HG03457 (cell line): ENCODE results near the gene FALEC.
A peak's percentile ranks its signal among the peaks of the same experiment; 100 is the strongest.

Source experiments
- ATAC-seq: cut with Tn5 transposase; IDR thresholded peaks from one replicate; pipeline ENCODE4 v1.9.1; 2021; ENCODE audit warnings: moderate number of reproducible peaks; ENCODE audit not compliant: unreplicated experiment

The FALEC gene

DNA sequence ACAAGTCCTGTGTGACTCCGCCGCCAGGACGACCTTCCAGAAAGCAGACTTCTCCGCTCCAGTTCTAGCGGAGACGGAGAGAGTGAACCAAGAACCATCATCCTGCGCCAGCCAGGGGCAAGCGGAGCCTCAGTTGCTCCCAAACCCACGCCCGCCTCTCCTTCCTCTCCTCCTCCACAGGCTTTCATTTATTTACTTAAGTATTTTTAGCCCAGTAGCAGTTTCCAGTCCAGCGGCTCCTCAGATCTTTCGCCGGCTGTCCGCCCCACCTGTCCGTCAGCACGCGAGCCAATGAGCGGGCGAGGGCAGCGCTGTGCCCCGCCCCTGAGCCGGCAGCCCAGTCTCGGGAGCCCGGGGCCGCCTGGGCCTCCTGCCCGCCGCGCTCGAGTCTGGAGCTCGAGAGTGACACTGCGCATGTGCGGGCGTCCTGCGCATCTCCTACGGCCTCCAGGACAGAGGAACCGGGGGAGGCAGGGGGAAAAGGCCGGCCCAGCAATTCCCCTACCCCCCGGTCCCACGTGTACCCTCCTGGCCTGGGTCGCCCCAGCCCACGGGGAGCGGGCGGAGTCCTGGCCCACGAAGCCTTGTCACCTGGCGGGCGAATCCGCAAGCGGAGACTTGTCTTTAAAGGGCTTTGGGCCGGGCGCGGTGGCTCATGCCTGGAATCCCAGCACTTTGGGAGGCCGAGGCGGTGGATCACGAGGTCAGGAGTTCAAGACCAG is at the start of gene FALEC:
Gene FALEC, plus strand, starts transcription at position 425 of the 722 bp plus-strand sequence.
- peak; percentile 83 for ATAC-seq

DNA sequence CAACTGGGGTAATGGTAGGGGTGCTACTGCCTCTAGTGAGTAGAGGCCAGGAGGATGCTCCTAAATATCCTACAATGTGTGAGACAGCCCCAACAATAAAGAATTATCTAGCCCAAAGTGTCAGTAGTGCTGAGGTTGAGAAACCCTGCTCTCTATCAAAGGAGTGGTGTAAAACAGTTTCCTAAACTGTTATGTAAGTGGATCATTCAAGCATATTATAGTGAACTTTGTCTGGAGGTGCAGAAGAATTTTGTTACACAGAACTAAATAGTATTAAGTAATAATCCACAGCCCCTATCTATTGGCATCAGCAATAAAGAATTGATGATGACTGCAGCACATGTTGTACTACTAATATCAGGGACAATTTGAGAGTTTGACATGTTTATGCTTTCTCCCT is 48.6 kb upstream of the FALEC start:
- ATAC-seq: no peak

GRCh38 chr1:150469291-150469690 is 46.3 kb upstream of the FALEC start:
- ATAC-seq: no peak

DNA sequence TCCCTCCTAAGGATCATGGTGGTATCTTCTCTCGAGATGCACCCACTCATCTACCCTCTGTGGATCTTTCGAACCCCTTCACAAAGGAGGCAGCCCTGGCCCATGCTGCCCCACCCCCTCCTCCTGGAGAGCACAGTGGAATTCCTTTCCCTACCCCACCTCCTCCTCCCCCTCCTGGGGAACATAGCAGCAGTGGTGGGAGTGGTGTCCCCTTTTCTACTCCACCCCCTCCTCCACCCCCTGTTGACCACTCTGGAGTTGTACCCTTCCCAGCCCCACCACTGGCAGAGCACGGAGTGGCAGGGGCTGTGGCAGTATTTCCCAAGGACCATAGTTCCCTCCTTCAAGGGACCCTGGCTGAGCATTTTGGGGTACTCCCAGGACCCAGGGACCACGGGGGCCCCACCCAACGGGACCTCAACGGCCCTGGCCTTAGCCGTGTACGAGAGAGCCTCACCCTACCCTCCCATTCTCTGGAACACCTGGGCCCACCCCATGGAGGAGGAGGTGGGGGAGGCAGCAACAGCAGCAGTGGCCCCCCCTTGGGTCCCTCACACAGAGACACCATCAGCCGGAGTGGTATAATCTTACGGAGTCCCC is 42.9 kb upstream of the FALEC start:
- no peak for ATAC-seq

DNA sequence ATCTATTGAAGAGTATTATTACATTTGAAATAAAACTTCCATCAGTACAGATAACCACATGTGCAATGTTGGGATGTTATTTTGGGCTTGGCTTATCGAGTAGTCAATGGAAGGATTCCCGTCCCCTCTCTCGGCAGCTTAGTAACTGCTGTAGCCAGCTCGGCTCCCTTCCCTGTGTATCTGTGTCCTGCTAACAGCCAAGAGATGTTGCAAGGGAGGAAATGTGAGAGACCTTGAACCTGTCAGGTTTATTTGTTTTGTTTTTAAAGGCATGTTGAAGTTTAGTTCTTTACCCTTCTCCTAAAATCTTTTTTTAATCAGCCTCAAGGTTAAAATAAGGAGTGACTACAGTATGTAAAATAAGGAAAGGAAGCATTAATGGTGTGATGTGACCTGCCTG is 41.9 kb upstream of the FALEC start:
- ATAC-seq: no peak

DNA sequence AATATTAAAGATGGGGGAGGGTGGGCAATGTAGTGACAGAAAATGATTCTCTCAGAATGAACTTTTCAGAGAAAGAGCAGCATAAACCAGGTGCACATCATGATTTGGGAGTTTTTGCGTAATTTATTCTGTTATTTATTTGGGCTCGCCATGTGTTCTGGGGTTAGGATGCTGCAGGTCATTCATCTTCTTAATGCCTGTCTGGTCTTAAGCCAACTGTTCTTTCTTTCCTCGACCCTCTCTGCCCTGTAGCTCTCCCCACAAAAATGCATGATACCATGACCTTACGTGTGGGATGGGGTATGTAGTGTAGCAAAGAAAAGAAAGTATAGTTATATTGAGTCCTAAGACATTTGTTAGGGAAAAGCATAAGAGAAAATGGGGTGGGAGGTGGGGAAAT is 40.7 kb upstream of the FALEC start:
- no peak for ATAC-seq

- ATAC-seq: no peak
Observed at GRCh38 chr1:150476754-150477153, 38.8 kb upstream of the FALEC start.

DNA sequence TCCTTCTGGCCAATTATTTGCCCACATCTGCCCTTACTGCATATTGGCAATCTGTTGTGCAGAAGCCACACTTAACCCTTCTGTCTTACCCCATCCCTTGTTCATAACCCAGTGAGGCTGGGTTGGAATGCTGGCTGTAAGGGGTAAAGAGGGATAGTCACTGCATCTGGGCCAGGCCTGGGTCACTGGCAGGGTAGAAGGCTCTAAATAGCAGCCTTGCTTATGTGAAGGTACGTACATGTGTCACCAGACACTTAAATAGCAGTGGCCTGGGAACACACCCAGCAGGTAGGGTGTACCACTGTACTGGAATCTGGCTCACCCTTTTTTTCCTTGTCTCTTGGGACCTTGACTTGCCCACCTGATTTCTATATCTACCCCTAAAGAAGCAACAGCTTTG is 38.2 kb upstream of the FALEC start:
- no peak for ATAC-seq

GRCh38 chr1:150477733-150478132 is 37.8 kb upstream of the FALEC start:
- ATAC-seq: no peak

GRCh38 chr1:150479370-150479769 is 36.2 kb upstream of the FALEC start:
- no peak for ATAC-seq

DNA sequence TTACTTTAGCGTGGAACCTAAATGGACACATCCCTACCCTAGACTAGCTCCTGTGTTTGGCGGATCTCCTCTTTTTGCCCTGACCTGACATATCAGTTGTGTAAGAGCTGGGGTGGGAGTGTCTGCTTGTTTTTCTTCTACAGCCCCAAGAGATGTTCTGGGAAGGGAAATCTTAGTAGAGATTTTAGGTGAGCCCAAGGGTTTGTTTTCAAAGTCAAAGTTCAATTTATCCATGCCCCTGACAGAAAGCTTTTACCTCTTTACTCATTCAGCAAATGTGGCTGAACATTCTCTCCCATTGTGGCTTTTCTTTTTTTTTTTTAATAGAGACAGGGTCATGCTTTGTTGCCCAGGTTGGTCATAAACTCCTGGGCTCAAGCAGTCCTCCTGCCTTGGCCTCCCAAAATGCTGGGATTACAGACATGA is 35.6 kb upstream of the FALEC start:
- ATAC-seq: no peak

GRCh38 chr1:150484431-150484830 is 31.1 kb upstream of the FALEC start:
- ATAC-seq: no peak

- no peak for ATAC-seq
Observed at GRCh38 chr1:150484861-150485260, 30.7 kb upstream of the FALEC start.

GRCh38 chr1:150486966-150487762 is 28.4 kb upstream of the FALEC start, which contains the start of gene TARS2:
Gene TARS2, plus strand, starts transcription at chr1:150487419. Its CDS starts 32 bp downstream, at chr1:150487451.
- peak; percentile 95 for ATAC-seq

GRCh38 chr1:150487763-150488115 is 27.8 kb upstream of the FALEC start:
- ATAC-seq: no peak

GRCh38 chr1:150493175-150493574 is 22.4 kb upstream of the FALEC start:
- ATAC-seq: no peak

GRCh38 chr1:150498342-150498741 is 17.2 kb upstream of the FALEC start:
- no peak for ATAC-seq

GRCh38 chr1:150505431-150505830 is 10.1 kb upstream of the FALEC start:
- ATAC-seq: no peak

GRCh38 chr1:150507912-150508864 is 7.4 kb upstream of the FALEC start, which contains the start of gene ECM1:
Gene ECM1, plus strand, starts transcription at chr1:150508109. Its CDS starts 101 bp downstream, at chr1:150508210.
- no peak for ATAC-seq

DNA sequence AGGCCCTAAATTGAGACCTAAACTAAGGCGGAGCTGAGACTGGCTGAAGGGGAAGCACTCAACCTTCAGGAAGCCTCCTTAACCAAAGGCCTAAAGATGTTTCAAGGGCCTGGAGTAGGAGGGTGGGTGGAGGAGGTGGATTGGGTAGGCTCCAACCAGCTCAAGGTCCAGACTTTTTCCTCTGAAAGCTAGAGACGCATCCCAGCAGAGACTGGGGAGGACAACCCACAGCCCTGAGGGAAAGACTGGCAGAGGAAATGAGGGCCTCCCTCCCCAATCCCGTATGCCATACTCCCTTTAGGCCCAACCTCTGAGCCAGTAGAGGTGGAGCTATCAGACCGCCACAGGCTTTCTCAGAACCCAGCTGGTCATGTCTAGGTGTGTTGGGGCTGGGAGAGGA is 6.6 kb upstream of the FALEC start:
- no peak for ATAC-seq

GRCh38 chr1:150511551-150511950 is 4.0 kb upstream of the FALEC start:
- no peak for ATAC-seq
